GM12878 (cell line): ENCODE measurements around the gene STKLD1. TPM values are rescaled to one million over a fixed set of nuclear protein-coding genes. Genes with fewer than 3 reads are reported as not detected.
A peak's percentile ranks its signal among the peaks of the same experiment; 100 is the strongest.

Experiments
- CHD4 ChIP-seq: fragments of 200-600 bp; sonication (generic); IDR thresholded peaks from 2 replicates; pipeline ENCODE4 v1.6.1; 2016; ENCODE audit warnings: mild to moderate bottlenecking
- CREM ChIP-seq: IDR thresholded peaks from 2 replicates; pipeline ENCODE4 v1.6.1; 2014; ENCODE audit warnings: antibody characterized with exemption, low read depth
- FOXK2 ChIP-seq: fragments of 450-650 bp; IDR thresholded peaks from 2 replicates; pipeline ENCODE4 v1.6.1; 2017; ENCODE audit warnings: mild to moderate bottlenecking, moderate library complexity
- MEF2B ChIP-seq: fragments of 450-650 bp; IDR thresholded peaks from 2 replicates; pipeline ENCODE4 v1.6.1; 2018; ENCODE audit warnings: mild to moderate bottlenecking, moderate library complexity; ENCODE audit not compliant: partially characterized antibody, poor library complexity, severe bottlenecking
- POLR2A ChIP-seq: IDR thresholded peaks from 2 replicates; pipeline ENCODE4 v1.6.1; 2011; ENCODE audit warnings: low read depth, mild to moderate bottlenecking, low read length
- RAD21 ChIP-seq: IDR thresholded peaks from 2 replicates; pipeline ENCODE4 v1.6.1; 2011; ENCODE audit warnings: mild to moderate bottlenecking, low read depth, low read length, moderate library complexity; ENCODE audit not compliant: insufficient read depth
- SP1 ChIP-seq: IDR thresholded peaks from one replicate; pipeline ENCODE4 v1.6.1; 2011; ENCODE audit warnings: low read depth, low read length
- SRF ChIP-seq, 2 experiments: IDR thresholded peaks; 2 replicates each; pipeline ENCODE4 v1.6.1; 2011; ENCODE audit warnings: low read depth in 2 of 2, low read length in 2 of 2, mild to moderate bottlenecking in 1 of 2, moderate library complexity in 1 of 2
- STAT1 ChIP-seq: fragments of 450-650 bp; conservative IDR thresholded peaks from 2 replicates; pipeline ENCODE4 v1.6.1; 2014; ENCODE audit warnings: antibody characterized with exemption, mild to moderate bottlenecking
- ZZZ3 ChIP-seq: IDR thresholded peaks from 2 replicates; pipeline ENCODE4 v1.6.1; 2011; ENCODE audit warnings: low read depth; ENCODE audit not compliant: control insufficient read depth, insufficient read length
- polyA plus RNA-seq, 11 experiments: library from polyadenylated mRNA; depleted of rRNA in 4 of 11; unstranded in 6 of 11; stranded (reverse) in 5 of 11; fragments of >200 nt; fragmentation: Nextera tagmentation in 4 of 11; fragmentation: Illumina TruSeq in 1 of 11; extraction: Ambion mirVana in 4 of 11; extraction: Trizol in 1 of 11; gene quantifications; 1 replicate in 1 of 11; 2 replicates in 10 of 11; pipeline versions ENCODE4 v1.2.1 to v1.2.3, GENCODE V29; 2011 to 2016; ENCODE audit warnings: inconsistent platforms in 2 of 11, missing spikeins in 2 of 11, low read depth in 1 of 11
- total RNA-seq, 4 experiments: library from RNA; depleted of rRNA in 3 of 4; stranded (reverse); fragments of >200 nt in 3 of 4; fragmentation: Illumina TruSeq in 1 of 4; extraction: Trizol in 1 of 4; gene quantifications; 2 replicates each; pipeline versions ENCODE4 v1.2.1 to v1.2.3, GENCODE V29; 2013 to 2021
- TF ChIP-seq, protein P1 (sequence below): fragments of 450-650 bp; formaldehyde crosslinking; IDR thresholded peaks from 2 replicates; pipeline ENCODE4 v1.4.0; 2020; ENCODE audit warnings: mild to moderate bottlenecking, moderate library complexity
- TF ChIP-seq, protein P2 (sequence below): IDR thresholded peaks from 2 replicates; pipeline ENCODE4 v1.6.1; 2012; ENCODE audit warnings: low read depth, low read length, improper control_type of control experiment
- TF ChIP-seq, protein P3 (sequence below): fragments of 450-650 bp; formaldehyde crosslinking; IDR thresholded peaks from 2 replicates; pipeline ENCODE4 v1.4.0; 2022; ENCODE audit warnings: mild to moderate bottlenecking, moderate library complexity
- TF ChIP-seq, protein P4 (sequence below): IDR thresholded peaks from 2 replicates; pipeline ENCODE4 v1.6.1; 2012; ENCODE audit warnings: mild to moderate bottlenecking, low read depth, low read length
- TF ChIP-seq, protein P5 (sequence below): IDR thresholded peaks from 2 replicates; pipeline ENCODE4 v1.6.1; 2012; ENCODE audit warnings: low read length, inconsistent platforms
- TF ChIP-seq, protein P6 (sequence below): fragments of 450-650 bp; IDR thresholded peaks from 2 replicates; pipeline ENCODE4 v1.6.1; 2016; ENCODE audit warnings: mild to moderate bottlenecking

The STKLD1 gene
- total and polyA plus RNA-seq, 10 of the 15 experiments (the other 5 are each of a cell fraction or from before 2014, with no cell fraction given), result 0.07 to 0.40 (median 0.29) TPM; not detected in 4

DNA sequence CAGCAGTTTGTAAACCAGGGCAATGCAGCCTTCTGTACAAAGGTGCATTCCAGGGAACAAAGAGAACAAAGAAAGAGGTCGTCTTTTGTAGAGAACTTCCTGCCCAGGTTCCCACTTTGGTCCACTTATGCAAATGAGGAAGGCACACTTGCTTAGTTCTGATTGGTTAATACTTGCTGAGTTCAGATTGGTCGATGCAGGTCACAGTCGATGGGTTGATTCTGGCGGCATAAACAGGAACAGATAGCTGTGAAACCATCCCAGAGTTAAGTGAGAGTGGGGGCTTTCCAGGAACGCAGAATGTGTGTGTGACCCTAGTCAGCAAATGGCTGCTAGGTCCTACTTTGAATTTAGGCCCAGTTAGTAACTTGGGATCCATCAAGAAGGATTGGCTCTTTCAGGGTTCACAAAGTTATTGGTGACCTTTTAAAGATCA is 44.2 kb downstream of the STKLD1 start (continued):
- TF ChIP-seq, protein P1, sequence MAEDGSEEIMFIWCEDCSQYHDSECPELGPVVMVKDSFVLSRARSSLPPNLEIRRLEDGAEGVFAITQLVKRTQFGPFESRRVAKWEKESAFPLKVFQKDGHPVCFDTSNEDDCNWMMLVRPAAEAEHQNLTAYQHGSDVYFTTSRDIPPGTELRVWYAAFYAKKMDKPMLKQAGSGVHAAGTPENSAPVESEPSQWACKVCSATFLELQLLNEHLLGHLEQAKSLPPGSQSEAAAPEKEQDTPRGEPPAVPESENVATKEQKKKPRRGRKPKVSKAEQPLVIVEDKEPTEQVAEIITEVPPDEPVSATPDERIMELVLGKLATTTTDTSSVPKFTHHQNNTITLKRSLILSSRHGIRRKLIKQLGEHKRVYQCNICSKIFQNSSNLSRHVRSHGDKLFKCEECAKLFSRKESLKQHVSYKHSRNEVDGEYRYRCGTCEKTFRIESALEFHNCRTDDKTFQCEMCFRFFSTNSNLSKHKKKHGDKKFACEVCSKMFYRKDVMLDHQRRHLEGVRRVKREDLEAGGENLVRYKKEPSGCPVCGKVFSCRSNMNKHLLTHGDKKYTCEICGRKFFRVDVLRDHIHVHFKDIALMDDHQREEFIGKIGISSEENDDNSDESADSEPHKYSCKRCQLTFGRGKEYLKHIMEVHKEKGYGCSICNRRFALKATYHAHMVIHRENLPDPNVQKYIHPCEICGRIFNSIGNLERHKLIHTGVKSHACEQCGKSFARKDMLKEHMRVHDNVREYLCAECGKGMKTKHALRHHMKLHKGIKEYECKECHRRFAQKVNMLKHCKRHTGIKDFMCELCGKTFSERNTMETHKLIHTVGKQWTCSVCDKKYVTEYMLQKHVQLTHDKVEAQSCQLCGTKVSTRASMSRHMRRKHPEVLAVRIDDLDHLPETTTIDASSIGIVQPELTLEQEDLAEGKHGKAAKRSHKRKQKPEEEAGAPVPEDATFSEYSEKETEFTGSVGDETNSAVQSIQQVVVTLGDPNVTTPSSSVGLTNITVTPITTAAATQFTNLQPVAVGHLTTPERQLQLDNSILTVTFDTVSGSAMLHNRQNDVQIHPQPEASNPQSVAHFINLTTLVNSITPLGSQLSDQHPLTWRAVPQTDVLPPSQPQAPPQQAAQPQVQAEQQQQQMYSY (CRISPR knock-in tag), result no peak
- TF ChIP-seq RAD21 (no peak), CREM (peak; percentile 31; the same call in 1 of the 2 replicates), SP1 (peak; percentile 56), STAT1 (no peak), FOXK2 (peak; percentile 47; the same call in 1 of the 2 replicates), MEF2B (peak; percentile 13), POLR2A (peak; percentile 46; the same call in 1 of the 2 replicates), ZZZ3 (no peak), CHD4 (no peak), SRF (IDR thresholded peaks at IDR 0.05; ENCODE audit: low read depth in 2 of 2, low read length in 2 of 2) (no peak)
- TF ChIP-seq, protein P2, sequence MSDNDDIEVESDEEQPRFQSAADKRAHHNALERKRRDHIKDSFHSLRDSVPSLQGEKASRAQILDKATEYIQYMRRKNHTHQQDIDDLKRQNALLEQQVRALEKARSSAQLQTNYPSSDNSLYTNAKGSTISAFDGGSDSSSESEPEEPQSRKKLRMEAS, result no peak
- TF ChIP-seq, protein P3, sequence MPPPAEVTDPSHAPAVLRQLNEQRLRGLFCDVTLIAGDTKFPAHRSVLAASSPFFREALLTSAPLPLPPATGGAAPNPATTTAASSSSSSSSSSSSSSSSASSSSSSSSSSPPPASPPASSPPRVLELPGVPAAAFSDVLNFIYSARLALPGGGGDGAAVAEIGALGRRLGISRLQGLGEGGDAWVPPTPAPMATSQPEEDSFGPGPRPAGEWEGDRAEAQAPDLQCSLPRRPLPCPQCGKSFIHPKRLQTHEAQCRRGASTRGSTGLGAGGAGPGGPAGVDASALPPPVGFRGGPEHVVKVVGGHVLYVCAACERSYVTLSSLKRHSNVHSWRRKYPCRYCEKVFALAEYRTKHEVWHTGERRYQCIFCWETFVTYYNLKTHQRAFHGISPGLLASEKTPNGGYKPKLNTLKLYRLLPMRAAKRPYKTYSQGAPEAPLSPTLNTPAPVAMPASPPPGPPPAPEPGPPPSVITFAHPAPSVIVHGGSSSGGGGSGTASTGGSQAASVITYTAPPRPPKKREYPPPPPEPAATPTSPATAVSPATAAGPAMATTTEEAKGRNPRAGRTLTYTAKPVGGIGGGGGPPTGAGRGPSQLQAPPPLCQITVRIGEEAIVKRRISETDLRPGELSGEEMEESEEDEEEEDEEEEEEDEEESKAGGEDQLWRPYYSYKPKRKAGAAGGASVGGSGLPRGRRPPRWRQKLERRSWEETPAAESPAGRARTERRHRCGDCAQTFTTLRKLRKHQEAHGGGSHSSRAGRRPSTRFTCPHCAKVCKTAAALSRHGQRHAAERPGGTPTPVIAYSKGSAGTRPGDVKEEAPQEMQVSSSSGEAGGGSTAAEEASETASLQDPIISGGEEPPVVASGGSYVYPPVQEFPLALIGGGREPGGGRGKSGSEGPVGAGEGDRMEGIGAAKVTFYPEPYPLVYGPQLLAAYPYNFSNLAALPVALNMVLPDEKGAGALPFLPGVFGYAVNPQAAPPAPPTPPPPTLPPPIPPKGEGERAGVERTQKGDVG, result no peak
- TF ChIP-seq, protein P4, sequence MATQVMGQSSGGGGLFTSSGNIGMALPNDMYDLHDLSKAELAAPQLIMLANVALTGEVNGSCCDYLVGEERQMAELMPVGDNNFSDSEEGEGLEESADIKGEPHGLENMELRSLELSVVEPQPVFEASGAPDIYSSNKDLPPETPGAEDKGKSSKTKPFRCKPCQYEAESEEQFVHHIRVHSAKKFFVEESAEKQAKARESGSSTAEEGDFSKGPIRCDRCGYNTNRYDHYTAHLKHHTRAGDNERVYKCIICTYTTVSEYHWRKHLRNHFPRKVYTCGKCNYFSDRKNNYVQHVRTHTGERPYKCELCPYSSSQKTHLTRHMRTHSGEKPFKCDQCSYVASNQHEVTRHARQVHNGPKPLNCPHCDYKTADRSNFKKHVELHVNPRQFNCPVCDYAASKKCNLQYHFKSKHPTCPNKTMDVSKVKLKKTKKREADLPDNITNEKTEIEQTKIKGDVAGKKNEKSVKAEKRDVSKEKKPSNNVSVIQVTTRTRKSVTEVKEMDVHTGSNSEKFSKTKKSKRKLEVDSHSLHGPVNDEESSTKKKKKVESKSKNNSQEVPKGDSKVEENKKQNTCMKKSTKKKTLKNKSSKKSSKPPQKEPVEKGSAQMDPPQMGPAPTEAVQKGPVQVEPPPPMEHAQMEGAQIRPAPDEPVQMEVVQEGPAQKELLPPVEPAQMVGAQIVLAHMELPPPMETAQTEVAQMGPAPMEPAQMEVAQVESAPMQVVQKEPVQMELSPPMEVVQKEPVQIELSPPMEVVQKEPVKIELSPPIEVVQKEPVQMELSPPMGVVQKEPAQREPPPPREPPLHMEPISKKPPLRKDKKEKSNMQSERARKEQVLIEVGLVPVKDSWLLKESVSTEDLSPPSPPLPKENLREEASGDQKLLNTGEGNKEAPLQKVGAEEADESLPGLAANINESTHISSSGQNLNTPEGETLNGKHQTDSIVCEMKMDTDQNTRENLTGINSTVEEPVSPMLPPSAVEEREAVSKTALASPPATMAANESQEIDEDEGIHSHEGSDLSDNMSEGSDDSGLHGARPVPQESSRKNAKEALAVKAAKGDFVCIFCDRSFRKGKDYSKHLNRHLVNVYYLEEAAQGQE, result no peak
- TF ChIP-seq, protein P5, sequence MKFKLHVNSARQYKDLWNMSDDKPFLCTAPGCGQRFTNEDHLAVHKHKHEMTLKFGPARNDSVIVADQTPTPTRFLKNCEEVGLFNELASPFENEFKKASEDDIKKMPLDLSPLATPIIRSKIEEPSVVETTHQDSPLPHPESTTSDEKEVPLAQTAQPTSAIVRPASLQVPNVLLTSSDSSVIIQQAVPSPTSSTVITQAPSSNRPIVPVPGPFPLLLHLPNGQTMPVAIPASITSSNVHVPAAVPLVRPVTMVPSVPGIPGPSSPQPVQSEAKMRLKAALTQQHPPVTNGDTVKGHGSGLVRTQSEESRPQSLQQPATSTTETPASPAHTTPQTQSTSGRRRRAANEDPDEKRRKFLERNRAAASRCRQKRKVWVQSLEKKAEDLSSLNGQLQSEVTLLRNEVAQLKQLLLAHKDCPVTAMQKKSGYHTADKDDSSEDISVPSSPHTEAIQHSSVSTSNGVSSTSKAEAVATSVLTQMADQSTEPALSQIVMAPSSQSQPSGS, result peak; percentile 90
- TF ChIP-seq, protein P6, sequence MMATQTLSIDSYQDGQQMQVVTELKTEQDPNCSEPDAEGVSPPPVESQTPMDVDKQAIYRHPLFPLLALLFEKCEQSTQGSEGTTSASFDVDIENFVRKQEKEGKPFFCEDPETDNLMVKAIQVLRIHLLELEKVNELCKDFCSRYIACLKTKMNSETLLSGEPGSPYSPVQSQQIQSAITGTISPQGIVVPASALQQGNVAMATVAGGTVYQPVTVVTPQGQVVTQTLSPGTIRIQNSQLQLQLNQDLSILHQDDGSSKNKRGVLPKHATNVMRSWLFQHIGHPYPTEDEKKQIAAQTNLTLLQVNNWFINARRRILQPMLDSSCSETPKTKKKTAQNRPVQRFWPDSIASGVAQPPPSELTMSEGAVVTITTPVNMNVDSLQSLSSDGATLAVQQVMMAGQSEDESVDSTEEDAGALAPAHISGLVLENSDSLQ, result no peak
